ENCODE data around the gene CSF1. TPM values are rescaled to one million over a fixed set of nuclear protein-coding genes. Genes with fewer than 3 reads are reported as not detected.
A peak's percentile ranks its signal among the peaks of the same experiment; 100 is the strongest.

CSF1 gene
- total and polyA plus RNA-seq, 12 donors: 3.8 to 295 (median 88.5) TPM

DNA sequence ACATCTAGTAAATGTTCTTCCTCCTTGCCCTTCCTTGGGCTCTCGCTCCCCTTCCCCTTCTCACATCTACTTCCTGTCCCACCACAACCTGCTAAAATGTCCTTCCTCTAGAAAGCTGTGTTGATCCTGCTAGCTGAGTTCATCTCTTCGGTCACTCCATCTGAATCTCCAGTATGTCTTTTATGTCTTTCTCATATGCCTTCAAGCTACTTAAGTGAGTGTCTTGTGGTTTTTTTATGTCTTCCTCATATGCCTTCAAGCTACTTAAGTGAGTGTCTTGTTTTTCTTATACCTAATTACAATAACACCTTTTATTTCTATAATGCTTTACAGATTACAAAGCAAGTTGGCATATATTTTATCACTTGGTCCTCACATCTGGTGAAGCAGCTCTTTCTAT lies 33.9 kb downstream of the CSF1 start:
- intact Hi-C loops (cut with DNase I): no loop called here
- H3K27me3 ChIP-seq: no peaks in the 10 kb centered on the region
- no peaks in the 10 kb centered on the region for H3K9me3 ChIP-seq (replicated peaks in 1 of 3)
- WGBS, 4 donors: 81 to 88% (median 85%) methylated on average over 2 of the region's 2 CpGs
- no peak for DNase-seq
- no peak overlapping the region for H3K27ac ChIP-seq
- no peaks in the 10 kb centered on the region for H3K4me1 ChIP-seq (replicated peaks in 1 of 2)
- no peaks in the 10 kb centered on the region for H3K36me3 ChIP-seq (replicated peaks in 1 of 2)
- no peak for TF ChIP-seq POLR2A (IDR thresholded peaks at IDR 0.05)
- TF ChIP-seq, protein P1, sequence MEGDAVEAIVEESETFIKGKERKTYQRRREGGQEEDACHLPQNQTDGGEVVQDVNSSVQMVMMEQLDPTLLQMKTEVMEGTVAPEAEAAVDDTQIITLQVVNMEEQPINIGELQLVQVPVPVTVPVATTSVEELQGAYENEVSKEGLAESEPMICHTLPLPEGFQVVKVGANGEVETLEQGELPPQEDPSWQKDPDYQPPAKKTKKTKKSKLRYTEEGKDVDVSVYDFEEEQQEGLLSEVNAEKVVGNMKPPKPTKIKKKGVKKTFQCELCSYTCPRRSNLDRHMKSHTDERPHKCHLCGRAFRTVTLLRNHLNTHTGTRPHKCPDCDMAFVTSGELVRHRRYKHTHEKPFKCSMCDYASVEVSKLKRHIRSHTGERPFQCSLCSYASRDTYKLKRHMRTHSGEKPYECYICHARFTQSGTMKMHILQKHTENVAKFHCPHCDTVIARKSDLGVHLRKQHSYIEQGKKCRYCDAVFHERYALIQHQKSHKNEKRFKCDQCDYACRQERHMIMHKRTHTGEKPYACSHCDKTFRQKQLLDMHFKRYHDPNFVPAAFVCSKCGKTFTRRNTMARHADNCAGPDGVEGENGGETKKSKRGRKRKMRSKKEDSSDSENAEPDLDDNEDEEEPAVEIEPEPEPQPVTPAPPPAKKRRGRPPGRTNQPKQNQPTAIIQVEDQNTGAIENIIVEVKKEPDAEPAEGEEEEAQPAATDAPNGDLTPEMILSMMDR (IDR thresholded peaks at IDR 0.05): no peak
- no peak overlapping the region for H3K4me3 ChIP-seq

DNA sequence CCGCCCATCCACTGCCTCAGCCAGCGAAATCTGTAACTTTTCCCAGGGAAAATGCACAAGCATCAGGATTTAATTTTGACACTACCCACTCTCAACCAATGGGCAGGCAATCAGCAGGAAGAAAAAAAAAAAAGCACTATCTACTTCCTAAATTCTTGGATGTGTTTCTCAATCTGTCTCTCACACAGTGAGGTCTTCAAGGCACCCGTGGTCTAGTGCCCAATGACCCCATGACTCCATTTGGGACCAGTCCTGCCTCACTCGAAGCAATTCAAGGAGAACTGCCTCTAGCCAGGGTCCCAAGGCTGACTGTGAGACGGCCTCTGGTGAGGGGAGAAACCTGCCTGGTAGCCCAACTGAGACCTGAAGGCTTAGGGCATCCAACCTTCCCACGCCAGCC lies 35.9 kb downstream of the CSF1 start:
- Histone ChIP-seq H3K27ac (no peak overlapping the region), H3K27me3 (no peaks in the 10 kb centered on the region), H3K4me1 (replicated peaks in 1 of 2) (no peaks in the 10 kb centered on the region), H3K36me3 (replicated peaks in 1 of 2) (no peaks in the 10 kb centered on the region), H3K4me3 (no peak overlapping the region), H3K9me3 (replicated peaks in 1 of 3) (no peaks in the 10 kb centered on the region)
- no peak for DNase-seq
- 68 to 83% (median 69%) methylated on average over 6 of the region's 6 CpGs for WGBS, 4 donors
- no peak for TF ChIP-seq POLR2A (IDR thresholded peaks at IDR 0.05)
- TF ChIP-seq, protein P1 (IDR thresholded peaks at IDR 0.05): no peak
- intact Hi-C loops (cut with DNase I): no loop called here

DNA sequence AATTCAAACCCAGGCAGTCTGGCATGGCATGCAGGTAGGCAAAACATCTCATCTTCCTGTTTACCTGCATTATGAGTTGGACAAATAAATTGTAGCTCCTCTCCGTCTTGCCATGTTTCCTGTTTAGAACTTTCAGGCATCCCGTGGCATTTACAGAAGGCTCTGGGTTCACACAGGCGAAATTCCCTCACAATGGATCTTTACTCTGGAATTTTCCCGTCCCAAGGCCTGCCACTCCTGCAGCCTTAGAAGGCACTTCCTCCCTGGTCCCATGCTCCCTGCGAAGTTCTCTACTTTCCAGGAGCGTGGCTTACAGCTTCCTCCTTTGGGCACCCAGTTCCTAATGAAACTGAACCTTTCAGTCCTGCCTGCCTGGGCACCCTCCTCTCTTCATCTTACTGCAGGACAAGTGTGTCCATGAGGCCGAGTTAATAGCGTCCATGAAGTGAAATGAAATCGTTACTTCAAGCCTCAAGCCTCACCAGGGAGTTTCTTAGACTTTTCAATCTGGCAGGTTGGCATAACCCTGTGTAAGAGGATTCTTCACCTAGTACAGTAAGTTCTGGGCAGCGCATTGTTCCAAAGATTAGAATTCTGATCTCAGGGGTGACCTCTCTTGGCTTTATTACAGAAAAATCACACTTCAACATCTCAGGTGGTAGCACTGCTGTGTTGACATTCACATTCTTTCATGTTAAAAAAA lies 37.1 kb downstream of the CSF1 start:
- Histone ChIP-seq H3K36me3 (replicated peaks in 1 of 2) (no peaks in the 10 kb centered on the region), H3K27ac (peak overlapping the region in 1 of 5 donors; percentile 34), H3K27me3 (no peaks in the 10 kb centered on the region), H3K4me3 (no peak overlapping the region), H3K4me1 (replicated peaks in 1 of 2) (no peaks in the 10 kb centered on the region), H3K9me3 (replicated peaks in 1 of 3) (no peaks in the 10 kb centered on the region)
- DNase-seq: no peak
- WGBS, 4 donors: 69 to 76% (median 72%) methylated on average over 10 of the region's 10 CpGs
- TF ChIP-seq POLR2A (IDR thresholded peaks at IDR 0.05): no peak
- TF ChIP-seq, protein P1 (IDR thresholded peaks at IDR 0.05): no peak
- intact Hi-C loops (cut with DNase I): no loop called here

DNA sequence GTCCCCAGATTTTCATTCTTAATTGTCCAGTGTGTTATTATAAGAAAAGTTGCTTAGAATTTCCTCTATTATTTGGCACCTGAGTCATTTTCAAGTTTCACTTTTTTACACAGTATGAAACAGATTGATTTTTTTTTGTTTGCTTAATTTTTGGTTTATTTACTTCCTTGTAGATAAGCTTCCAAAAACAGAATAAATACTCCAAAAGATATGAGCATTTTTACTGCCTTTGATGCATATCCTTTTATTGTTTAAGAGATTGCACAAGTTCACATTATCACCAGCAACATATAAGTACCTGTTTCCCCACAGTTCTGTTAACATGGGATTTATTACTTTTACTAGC lies 37.6 kb downstream of the CSF1 start:
- Histone ChIP-seq H3K27me3 (no peaks in the 10 kb centered on the region), H3K27ac (no peak overlapping the region), H3K4me1 (replicated peaks in 1 of 2) (no peaks in the 10 kb centered on the region), H3K9me3 (replicated peaks in 1 of 3) (no peaks in the 10 kb centered on the region), H3K4me3 (no peak overlapping the region), H3K36me3 (replicated peaks in 1 of 2) (no peaks in the 10 kb centered on the region)
- intact Hi-C loops (cut with DNase I): no loop called here
- TF ChIP-seq, protein P1 (IDR thresholded peaks at IDR 0.05): no peak
- TF ChIP-seq POLR2A (IDR thresholded peaks at IDR 0.05): no peak
- DNase-seq: no peak
